ENCODE results near the gene LRCH1. TPM values are rescaled to one million over a fixed set of nuclear protein-coding genes. Genes with fewer than 3 reads are reported as not detected.
A peak's percentile ranks its signal among the peaks of the same experiment; 100 is the strongest.

Gene LRCH1
- total RNA-seq, 1 experiment from 2014 or later: 27.0 TPM

GRCh38 chr13:46598820-46599180, 45.8 kb downstream of the LRCH1 start:
- peaks cover 78% of the 10 kb centered on the region for H3K4me1 ChIP-seq
- ChIA-PET CTCF (no interaction called here), POLR2A (no interaction called here)
- no peaks in the 10 kb centered on the region for H3K36me3 ChIP-seq (ENCODE audit: control insufficient read depth, insufficient read depth, low read length)
- H3K4me1 Mint-ChIP-seq (ENCODE audit: low read depth, unreplicated experiment): peaks cover 56% of the 10 kb centered on the region
- H3K27me3 ChIP-seq (replicated peaks; ENCODE audit: control insufficient read depth, insufficient read depth, low read length): no peaks in the 10 kb centered on the region
- peaks cover 16% of the 10 kb centered on the region for H3K36me3 Mint-ChIP-seq (ENCODE audit: insufficient read depth, unreplicated experiment)
- no peak overlapping the region for H3K27ac Mint-ChIP-seq (ENCODE audit: unreplicated experiment)
- intact Hi-C loops (cut with micrococcal nuclease; ENCODE audit: unreplicated experiment): no loop called here
- H3K4me3 Mint-ChIP-seq (ENCODE audit: unreplicated experiment): no peak overlapping the region
- no peak for DNase-seq
- no peak for TF ChIP-seq CTCF (IDR thresholded peaks at IDR 0.05; ENCODE audit: insufficient read depth in 1 of 2, low read depth in 1 of 2, low read length in 1 of 2, severe bottlenecking in 1 of 2, unreplicated experiment in 1 of 2)
- BruUV-seq (replicated peaks): no TSS peak
- H3K9me3 ChIP-seq: no peaks in the 10 kb centered on the region
- H3K27me3 Mint-ChIP-seq (ENCODE audit: insufficient read depth, unreplicated experiment): no peaks in the 10 kb centered on the region
- H3K9me3 Mint-ChIP-seq (ENCODE audit: unreplicated experiment): no peaks in the 10 kb centered on the region
- no peak overlapping the region for H3K4me3 ChIP-seq (ENCODE audit: low read depth, low read length)

- intact Hi-C loops (cut with micrococcal nuclease; ENCODE audit: unreplicated experiment): loop anchor here (5.0 kb wide), 2 partner anchors 109 to 129 kb away; no protein-coding TSS in a partner anchor
- no peak for DNase-seq
- Mint-ChIP-seq H3K4me1 (ENCODE audit: low read depth, unreplicated experiment) (peaks cover 59% of the 10 kb centered on the region), H3K9me3 (ENCODE audit: unreplicated experiment) (no peaks in the 10 kb centered on the region), H3K27me3 (ENCODE audit: insufficient read depth, unreplicated experiment) (no peaks in the 10 kb centered on the region), H3K27ac (ENCODE audit: unreplicated experiment) (peak overlapping the region; percentile 88), H3K4me3 (ENCODE audit: unreplicated experiment) (no peak overlapping the region), H3K36me3 (ENCODE audit: insufficient read depth, unreplicated experiment) (peaks cover 24% of the 10 kb centered on the region)
- Histone ChIP-seq H3K9me3 (no peaks in the 10 kb centered on the region), H3K4me1 (peaks cover 79% of the 10 kb centered on the region), H3K27me3 (replicated peaks; ENCODE audit: control insufficient read depth, insufficient read depth, low read length) (no peaks in the 10 kb centered on the region), H3K36me3 (ENCODE audit: control insufficient read depth, insufficient read depth, low read length) (no peaks in the 10 kb centered on the region), H3K4me3 (ENCODE audit: low read depth, low read length) (no peak overlapping the region)
- POLR2A ChIA-PET: no interaction called here
- no TSS peak for BruUV-seq (replicated peaks)
- no peak for TF ChIP-seq CTCF (IDR thresholded peaks at IDR 0.05; ENCODE audit: insufficient read depth in 1 of 2, low read depth in 1 of 2, low read length in 1 of 2, severe bottlenecking in 1 of 2, unreplicated experiment in 1 of 2)
- CTCF ChIA-PET: no interaction called here
Measured at GRCh38 chr13:46600943-46601311, 48.0 kb downstream of the LRCH1 start.

- Mint-ChIP-seq H3K4me3 (ENCODE audit: unreplicated experiment) (no peak overlapping the region), H3K36me3 (ENCODE audit: insufficient read depth, unreplicated experiment) (peaks cover 30% of the 10 kb centered on the region), H3K27me3 (ENCODE audit: insufficient read depth, unreplicated experiment) (no peaks in the 10 kb centered on the region), H3K9me3 (ENCODE audit: unreplicated experiment) (no peaks in the 10 kb centered on the region), H3K4me1 (ENCODE audit: low read depth, unreplicated experiment) (peaks cover 67% of the 10 kb centered on the region), H3K27ac (ENCODE audit: unreplicated experiment) (peak overlapping the region; percentile 88)
- no peak for TF ChIP-seq CTCF (IDR thresholded peaks at IDR 0.05; ENCODE audit: insufficient read depth in 1 of 2, low read depth in 1 of 2, low read length in 1 of 2, severe bottlenecking in 1 of 2, unreplicated experiment in 1 of 2)
- no peaks in the 10 kb centered on the region for H3K27me3 ChIP-seq (replicated peaks; ENCODE audit: control insufficient read depth, insufficient read depth, low read length)
- ChIA-PET POLR2A (no interaction called here), CTCF (interaction anchor here (0.8 to 1.4 kb wide), 4 partner anchors 19 to 118 kb away, joined by 3 to 6 read pairs (median 4); no protein-coding TSS in a partner anchor)
- DNase-seq: no peak
- peaks cover 87% of the 10 kb centered on the region for H3K4me1 ChIP-seq
- no peaks in the 10 kb centered on the region for H3K9me3 ChIP-seq
- no peaks in the 10 kb centered on the region; the same call in 1 of the 2 replicates for H3K36me3 ChIP-seq (ENCODE audit: control insufficient read depth, insufficient read depth, low read length)
- no peak overlapping the region for H3K4me3 ChIP-seq (ENCODE audit: low read depth, low read length)
- intact Hi-C loops (cut with micrococcal nuclease; ENCODE audit: unreplicated experiment): loop anchor here (2.0 to 5.0 kb wide), 3 partner anchors 110 to 130 kb away; no protein-coding TSS in a partner anchor
- BruUV-seq (replicated peaks): no TSS peak
Measured at GRCh38 chr13:46602531-46602930, 49.6 kb downstream of the LRCH1 start.

All from Caco-2 (cell line).